ENCODE results near the gene RARS1.
"Not testable (repeated sequence)": the region's sequence is repeated elsewhere in the genome, so short reads cannot be mapped to it uniquely, and the experiment has no call there.

The RARS1 gene

DNA sequence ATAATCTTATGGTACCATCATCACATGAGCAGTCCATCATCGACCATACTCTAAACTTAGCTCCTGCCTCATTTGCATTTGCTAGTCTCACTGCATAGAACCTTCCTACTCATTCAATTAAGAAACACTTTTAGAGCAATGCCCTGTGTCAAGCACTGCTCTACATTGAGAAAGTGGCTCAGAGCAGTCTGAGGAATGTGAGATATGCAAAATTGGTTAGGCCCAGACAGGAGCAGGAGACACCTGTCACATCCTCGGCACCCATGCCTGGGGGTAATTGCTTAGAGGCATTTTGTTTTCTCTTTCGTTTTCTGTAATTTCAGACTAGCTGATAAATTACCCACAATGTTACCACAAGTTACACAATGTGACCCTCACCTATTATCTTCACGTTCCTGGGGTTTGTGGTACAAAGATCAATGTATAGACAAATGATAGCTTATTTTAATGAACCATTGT is 4.9 kb upstream of the RARS1 start:
- no peak for DNase-seq (ENCODE audit: low read depth in 3 of 3)

DNA sequence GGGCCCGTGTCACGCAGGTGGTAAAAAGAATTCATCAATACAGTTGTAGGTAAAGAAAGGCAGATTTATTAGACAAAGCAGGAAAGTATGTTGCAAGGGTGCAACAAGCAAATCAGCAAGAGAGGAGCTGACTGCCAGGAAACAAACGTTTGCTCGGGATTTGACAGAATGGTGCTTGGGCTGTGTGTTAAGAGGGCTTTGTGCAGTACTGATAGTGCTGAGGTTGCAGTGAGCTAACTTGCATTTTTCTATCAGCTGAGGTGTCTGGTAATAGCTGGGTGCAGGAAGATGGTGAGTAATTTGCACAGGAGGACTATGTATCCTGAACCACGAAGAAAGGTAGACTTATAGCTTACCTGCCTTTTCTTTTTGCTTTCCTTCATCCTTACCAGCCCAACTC is 3.9 kb upstream of the RARS1 start:
- DNase-seq (ENCODE audit: low read depth in 3 of 3) = no peak

DNA sequence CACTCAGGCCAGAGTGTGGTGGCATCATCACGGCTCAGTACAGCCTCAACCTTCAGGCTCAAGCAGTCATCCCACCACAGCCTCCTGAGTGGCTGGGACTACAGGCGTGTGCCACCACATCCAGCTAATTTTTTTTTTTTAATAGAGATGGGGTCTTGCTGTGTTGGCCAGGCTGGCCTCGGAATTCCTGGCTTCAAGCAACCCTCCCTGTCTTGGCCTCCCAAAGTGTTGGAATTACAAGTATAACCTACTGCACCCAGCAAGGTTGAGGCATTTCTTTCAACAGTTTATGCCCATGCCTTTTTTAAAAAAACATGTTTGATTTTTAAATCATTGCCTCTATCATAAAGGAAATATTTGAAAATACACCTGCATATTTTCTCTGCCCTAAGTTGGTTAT is 2.8 kb downstream of the RARS1 start:
- DNase-seq (ENCODE audit: low read depth in 3 of 3) = no peak

DNA sequence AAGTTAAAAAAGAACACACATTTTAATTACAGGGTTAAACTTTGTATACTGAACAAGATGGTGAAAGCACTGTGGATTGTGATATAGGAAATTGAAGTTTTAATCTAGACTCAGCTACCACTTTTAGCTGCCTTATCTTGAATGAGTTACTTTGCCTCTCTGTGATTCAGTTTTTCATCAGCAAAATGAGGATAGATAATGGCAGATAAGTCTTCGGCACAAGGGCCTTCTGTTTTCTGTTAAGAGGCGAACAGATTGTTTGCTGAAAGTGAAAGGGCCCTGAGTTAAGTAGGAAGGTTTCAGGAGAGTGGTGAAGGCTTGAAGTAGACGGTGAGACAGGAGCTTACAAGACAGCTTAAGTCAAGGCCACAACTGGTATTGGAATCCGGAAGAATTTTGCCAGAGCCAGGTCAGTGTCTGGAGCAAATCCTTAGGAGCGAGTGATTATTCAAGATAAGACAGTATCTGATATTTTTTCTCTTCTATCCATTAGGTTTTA is 7.8 kb downstream of the RARS1 start:
- no peak for DNase-seq (ENCODE audit: low read depth in 3 of 3)

DNA sequence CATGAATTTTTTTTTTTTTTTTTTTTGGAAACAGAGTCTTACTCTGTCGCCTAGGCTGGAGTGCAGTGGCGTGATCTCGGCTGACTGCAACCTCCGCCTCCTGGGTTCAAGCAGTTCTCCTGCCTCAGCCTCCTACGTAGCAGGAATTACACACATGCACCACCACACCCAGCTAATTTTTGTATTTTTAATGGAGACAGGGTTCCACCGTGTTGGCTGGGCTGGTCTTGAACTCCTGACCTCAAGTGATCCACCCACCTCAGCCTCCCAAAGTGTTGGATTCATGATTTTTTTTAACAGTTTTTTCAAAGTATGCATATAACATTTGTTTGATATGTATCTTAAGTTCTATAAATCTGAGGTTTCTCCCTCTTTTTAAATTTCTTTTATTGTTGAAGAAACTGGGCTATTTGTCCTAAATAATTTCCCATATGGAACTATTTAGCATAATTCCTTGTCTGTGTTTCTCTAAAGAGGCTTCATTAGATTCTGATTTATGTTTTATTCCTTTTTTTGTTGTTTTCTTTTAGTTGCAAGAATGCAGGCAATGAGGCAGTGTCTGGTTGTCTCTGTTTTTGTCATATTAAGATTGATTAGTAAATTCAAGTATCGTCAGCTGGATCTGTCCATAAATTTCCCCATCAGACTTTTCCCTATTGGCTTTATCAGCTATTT is 16.4 kb downstream of the RARS1 start:
- DNase-seq (ENCODE audit: low read depth in 3 of 3) = no peak

DNA sequence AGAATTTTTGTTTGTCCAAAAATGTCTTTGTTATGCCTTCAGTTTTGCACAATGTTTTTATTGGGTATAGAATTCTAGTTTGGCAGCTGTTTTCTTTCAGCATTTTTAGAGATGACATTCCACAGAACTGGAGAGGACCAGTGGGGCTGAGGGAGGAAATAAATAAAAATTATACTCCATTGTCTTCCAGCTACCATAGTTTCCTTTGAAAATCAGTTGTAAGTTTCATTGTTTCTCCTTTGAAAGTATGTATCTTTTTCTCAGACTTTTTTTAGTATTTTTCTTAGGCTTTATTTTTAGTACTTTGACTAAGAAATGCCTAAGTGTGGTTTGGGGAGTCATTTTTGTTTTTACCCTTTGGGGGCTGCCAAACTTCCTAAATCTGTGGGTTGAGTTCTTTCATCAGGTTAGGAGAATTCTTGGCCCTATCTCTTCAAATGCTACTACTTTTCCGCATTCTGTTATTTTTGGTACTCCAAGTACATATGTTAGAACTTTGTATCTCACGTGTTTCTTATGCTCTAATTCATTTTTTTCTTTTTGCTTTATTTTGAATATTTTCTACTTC is 27.7 kb downstream of the RARS1 start:
- no peak for DNase-seq (ENCODE audit: low read depth in 3 of 3)

DNA sequence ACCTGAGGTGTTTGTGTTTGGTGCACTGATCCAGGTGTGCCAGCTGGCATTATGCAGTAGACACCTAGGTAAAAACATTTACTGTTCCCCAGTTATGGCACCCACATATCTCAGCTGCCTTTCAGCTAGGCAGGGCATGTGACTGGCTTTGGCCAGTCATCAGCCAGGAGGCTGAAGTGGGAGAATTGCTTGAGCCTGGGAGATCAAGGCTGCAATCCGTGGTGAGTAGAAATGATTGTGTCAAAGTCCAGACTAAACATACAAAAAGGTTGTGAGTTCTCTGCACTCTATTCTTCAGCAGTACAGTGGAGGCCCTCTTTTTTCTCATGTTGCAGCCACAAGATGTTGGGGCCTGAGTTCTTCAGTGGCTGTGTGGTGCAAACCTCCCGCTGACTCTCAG is 39.6 kb downstream of the RARS1 start:
- DNase-seq (ENCODE audit: low read depth in 3 of 3) = no peak

DNA sequence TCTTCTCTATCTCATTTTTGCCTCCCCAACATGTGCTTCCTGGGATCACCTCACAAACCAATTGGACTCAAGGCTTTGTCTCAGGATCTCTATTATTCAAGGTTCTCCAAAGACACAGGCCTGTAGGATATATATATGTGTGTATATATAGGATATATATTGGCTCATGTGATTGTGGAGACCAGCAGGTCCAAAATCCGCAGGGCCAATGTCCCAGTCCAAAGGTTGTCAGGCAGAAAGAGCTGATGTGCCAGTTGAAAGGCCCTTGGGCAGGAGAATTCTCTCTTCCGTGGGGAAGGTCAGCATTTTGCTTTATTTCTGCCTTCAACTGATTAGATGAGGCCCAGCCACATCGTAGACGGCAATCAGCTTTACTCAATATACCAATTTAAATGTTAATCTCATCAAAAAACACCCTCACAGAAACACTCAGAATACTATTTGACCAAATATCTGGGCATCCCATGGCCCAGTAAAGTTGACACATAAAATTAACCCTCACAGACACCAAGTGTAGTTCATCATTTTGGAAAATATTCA is 41.6 kb downstream of the RARS1 start:
- DNase-seq (ENCODE audit: low read depth in 3 of 3) = no peak

DNA sequence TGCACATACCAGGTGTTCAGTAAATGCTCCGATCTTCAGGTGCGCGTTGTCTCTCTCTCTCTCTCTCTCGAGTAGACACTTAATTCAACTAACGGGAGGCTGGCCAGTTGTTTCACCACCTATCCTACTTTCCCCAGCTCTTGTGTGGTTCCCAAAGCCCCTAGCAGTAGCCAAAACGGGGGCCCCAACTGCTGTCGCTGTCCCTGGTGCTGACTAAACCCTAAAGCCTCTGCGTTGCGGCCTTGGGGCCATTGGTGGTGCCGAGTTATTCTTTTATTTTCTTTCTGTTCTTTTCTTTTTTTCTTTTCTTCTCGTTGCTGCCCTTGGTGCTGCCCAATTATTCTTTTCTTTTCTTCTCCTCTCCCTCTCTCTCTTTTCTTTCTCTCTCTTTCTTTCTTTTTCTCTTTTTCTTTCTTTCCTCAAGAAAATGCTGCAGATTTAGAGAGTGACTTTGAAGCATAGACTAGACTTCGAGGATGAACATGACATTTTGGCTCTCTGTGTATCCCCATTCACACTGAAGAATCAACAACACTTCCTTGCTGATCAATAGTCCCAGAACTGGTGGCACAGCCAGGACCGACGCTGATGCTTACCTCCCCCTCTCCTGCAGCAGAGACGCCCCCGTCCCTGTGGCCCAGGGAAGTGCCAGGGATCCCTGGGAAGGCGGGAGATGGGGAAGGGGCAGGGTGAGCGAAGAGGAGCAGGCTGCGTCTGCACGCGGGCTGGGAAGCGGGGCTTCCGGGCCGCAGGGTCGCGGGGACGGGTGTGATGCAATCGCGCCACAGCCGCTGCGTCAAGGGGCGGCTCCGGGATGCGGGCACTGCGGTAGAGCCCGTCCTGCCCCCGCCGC is 42.5 kb downstream of the RARS1 start, which contains the start of gene FBLL1:
TSS of gene FBLL1 (plus strand) at position 785 of the 853 bp plus-strand sequence. CDS start 200 bp downstream, outside the sequence.
- DNase-seq (ENCODE audit: low read depth in 3 of 3) = peak in 2 of 3 experiments; percentile 14 to 28

DNA sequence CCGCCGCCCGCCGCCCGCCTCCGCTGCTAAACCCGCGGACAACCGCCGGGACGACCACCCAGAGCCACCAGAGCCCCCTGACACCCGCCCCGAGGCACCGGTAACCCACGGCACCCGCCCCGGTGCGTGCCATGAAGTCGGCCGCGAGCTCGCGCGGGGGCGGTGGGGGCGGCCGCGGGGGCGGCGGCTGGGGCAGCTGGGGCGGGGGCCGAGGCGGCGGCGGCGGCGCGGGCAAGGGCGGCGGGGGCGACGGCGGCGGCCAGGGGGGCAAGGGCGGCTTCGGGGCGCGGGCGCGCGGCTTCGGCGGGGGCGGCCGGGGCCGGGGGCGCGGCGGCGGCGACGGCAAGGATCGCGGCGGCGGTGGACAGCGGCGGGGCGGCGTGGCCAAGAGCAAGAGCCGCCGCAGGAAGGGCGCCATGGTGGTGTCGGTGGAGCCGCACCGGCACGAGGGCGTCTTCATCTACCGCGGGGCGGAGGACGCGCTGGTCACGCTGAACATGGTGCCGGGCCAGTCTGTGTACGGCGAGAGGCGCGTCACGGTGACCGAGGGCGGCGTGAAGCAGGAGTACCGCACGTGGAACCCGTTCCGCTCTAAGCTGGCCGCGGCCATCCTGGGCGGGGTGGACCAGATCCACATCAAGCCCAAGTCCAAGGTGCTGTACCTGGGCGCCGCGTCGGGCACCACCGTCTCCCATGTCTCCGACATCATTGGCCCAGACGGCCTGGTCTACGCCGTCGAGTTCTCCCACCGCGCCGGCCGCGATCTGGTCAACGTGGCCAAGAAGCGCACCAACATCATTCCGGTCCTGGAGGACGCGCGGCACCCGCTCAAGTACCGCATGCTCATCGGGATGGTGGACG is 43.3 kb downstream of the RARS1 start:
- DNase-seq (ENCODE audit: low read depth in 3 of 3) = no peak

DNA sequence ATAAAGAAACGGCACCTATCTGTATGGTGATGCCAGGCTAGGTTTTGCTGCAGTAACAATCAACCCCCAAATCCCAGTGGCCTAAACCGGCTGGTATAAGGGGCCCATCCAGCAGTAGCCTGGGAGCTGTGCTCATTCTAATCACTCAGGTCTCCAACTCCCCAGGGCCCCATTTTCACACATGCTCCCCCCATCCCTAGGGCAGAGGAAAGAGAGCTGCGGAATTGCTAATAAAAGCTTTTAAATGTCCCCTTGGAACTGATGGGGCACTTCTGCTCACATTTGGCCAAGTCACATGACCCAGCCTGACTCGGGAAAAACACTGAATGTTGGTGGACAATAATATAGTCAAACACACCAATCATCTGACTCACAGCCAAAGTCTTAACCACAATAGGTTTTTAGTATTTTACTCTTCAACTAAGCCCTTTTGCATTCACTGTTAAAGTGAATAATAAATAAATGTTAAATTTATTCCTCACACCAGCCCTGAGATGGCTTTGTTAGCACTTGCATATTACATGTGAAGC is 44.4 kb downstream of the RARS1 start:
- DNase-seq (ENCODE audit: low read depth in 3 of 3) = no peak

DNA sequence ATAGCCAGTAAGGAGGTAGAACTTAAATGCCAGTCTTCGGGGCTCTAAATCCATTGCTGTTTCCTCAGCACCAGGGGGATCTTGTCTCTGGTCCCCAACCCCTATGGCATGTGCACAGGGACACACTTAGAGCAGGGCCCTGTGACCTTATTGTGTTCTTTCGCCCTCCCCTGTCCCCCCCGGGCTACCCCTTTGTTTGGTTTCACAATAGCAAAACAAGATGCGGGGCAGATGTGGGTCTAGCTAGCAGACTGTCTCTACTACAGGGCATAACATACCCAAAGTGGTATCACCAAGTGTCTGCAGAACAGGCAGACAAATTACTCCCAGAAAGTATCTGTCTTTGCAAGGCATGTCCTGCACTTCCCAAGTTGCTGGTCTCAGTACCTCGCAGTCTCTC is 44.9 kb downstream of the RARS1 start:
- no peak for DNase-seq (ENCODE audit: low read depth in 3 of 3)

DNA sequence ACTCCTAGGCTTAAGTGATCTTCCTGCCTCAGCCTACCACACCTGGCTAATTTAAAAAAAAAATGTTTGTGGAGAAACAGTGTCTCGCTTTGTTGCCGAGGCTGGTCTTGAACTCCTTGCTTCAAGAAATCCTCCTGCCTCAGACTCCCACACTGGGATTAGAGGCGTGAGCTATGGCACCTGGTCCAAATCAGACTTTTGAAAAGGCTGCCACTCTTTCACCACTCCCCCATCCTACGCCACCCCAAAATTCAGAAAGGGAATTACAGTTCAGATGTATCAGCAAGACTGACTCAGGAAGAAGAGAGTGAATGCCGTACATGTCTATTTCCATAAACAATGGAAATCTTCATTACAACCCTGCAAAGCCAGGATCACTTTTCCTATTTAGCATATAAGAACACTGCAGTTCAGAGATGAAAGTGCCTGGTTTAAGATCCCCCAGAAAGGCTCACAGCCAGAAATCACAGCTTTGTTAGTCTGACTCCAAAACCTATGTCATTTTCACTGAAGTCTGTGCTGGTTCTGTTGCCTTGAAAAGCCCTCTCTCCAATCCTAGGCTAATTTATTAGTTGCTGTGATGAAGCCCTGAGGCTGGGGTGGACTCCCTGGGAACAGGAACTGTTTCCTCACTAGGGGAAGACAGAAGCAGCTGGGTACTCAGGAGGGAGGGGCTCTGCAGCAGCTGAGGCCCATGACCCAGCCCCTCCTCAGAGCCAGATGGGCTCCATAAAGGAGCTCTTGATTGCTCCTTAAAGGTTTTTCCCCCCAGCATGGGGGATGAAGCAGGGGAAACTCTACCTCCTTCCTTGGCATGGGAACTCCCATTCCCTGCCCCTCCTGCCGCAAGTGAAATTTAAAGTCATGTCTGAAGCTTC is 46.0 kb downstream of the RARS1 start:
- DNase-seq (ENCODE audit: low read depth in 3 of 3) = no peak

DNA sequence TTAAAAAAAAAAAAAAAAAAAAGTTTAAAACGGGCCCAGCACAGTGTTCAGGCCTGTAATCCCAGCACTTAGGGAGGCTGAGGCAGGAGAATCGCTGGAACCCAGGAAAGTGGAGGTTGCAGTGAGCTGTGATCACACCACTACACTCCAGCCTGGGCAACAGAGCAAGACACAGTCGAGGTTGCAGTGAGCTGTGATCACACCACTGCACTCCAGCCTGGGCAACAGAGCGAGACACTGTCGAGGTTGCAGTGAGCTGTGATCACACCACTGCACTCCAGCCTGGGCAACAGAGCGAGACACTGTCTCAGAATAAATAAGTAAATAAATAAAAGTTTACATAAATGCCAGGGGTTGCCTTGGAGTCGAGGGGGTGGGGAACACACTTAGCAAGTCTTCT is 48.1 kb downstream of the RARS1 start:
- DNase-seq (ENCODE audit: low read depth in 3 of 3) = not testable (repeated sequence)

DNA sequence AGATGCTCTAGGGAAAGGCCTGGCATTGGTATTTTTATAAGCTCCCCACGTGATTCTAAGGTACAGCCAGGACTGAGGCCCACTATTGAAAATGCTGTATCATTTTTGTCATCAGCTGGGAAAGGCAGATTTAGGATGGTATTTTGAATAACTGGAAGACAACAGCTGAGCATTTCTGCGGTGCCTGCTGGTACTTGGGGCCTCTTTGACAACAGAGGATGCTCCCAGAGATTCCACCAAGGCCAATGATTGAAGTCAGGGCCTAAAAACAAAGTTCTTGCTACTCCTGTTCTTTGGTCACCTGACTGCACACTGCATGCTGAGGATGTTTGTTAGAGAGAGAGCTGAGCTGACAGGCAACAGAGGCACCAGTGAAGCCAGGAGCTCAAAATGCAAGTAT is 50.9 kb downstream of the RARS1 start:
- no peak for DNase-seq (ENCODE audit: low read depth in 3 of 3)

DNA sequence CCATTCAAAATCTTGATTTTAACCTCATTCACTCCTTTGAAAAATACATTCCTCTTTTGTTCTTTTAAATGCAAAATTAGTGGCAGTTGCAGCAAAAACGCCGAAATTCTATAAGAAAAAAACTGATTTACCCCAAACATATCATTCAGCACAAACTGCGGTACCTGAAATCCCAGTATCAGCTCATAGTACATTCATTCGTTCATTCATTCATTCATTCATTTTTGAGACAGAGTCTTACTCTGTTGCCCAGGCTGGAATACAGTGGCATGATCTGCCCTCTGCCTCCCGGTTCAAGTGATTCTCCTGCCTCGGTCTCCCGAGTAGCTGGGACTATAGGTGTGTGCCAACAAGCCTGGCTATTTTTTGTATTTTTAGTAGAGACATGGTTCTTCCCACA is 63.3 kb downstream of the RARS1 start:
- no peak for DNase-seq (ENCODE audit: low read depth in 3 of 3)

DNA sequence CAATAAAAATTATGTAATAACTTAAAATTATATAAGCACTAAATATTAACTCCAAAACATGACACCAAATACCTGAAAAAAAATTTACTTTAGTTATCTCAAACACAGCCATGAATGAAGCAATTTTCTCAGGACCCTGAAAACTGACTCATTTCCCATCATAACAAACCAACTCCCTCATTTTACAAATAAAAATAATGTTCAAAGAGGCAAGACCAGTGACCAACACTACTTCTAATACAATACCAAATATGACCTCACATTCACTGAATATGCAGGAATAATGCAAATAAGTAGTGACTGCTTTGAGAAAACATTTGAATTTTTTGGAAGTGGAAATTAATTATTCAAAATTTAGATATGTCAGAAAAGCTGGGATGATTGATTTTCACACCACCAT is 64.4 kb downstream of the RARS1 start:
- DNase-seq (ENCODE audit: low read depth in 3 of 3) = no peak

DNA sequence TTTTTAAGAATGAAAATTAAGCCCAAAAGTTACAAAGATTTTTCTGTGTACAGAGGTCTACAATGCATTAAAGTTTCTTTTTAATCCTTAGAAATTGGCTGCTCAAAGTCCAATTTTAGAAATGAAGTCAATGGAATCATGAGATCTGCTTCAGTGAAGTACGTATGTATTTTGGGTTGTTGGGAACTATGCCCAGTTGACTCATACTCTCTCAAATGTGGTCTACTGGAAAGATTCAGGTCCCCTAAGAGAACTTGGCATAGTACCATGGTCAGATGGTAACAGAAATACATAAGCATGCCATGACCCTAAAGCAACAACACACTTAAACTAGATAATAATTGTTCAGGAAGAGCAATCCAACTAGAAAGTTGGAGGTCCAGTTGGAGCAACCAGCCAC is 65.9 kb downstream of the RARS1 start:
- DNase-seq (ENCODE audit: low read depth in 3 of 3) = no peak

DNA sequence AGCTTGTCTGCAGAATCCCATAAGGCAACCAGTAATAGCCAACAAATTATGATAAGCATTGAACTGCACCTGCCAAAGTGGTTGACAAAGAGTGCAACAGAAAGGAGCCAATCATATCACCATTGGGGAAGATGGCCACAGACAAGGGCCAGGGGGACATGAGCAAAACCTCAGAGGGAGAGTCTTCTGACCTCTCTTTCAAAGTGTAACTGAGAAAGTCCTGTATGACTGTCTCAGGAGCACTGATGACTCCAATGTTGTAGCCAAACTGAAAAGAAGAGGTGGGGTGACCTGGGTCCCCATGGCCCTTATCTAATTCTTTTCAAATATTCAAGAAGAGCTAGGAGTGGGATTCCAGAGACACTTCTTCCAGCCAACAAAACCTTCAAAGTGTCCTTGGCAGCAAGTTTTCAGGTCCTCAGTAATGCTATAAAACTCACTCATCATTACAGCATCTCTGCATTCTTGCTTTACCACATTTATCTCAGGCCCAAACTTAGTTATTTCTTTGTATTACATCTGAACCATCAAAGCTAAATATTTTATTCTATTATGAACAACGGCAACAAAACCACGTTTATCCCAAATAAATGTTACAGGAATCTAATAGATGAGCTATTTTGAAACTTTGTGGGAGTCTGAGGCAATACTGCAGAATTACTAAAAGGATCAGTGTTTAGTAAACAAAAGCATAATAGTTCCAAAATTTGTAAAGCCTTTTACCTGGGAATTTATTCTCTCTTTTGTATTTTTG is 67.3 kb downstream of the RARS1 start:
- no peak for DNase-seq (ENCODE audit: low read depth in 3 of 3)
